ENCODE results near the gene SDF2L1. TPM values are rescaled to one million over a fixed set of nuclear protein-coding genes. Genes with fewer than 3 reads are reported as not detected.

SDF2L1 gene
- total and polyA plus RNA-seq, 2 of the 13 experiments (the other 11 are each of a cell fraction or from before 2014, with no cell fraction given) = 18.0 to 57.4 TPM

- TF ChIP-seq ZBTB26 (CRISPR knock-in tag; IDR thresholded peaks at IDR 0.05; ENCODE audit: borderline replicate concordance) (0 out of 2 replicates have a peak, but pooled peaks have one; percentile 38), SMC3 (IDR thresholded peaks at IDR 0.05; ENCODE audit: low read length) (no peak), FOXC1 (CRISPR knock-in tag; IDR thresholded peaks at IDR 0.05; ENCODE audit: borderline replicate concordance) (peak; percentile 89), KLF6 (CRISPR knock-in tag; IDR thresholded peaks at IDR 0.05) (peak; percentile 49; the same call in 1 of the 2 replicates), ERF (CRISPR knock-in tag; IDR thresholded peaks at IDR 0.05) (peak; percentile 46; the same call in 1 of the 2 replicates), PAWR (CRISPR knock-in tag; IDR thresholded peaks at IDR 0.05; ENCODE audit: borderline replicate concordance) (no peak), CERS6 (CRISPR knock-in tag; IDR thresholded peaks at IDR 0.05) (no peak; the same call in 1 of the 2 replicates), MEF2D (CRISPR knock-in tag; IDR thresholded peaks at IDR 0.05) (peak; percentile 52), ZNF557 (CRISPR knock-in tag; IDR thresholded peaks at IDR 0.05) (peak; percentile 97), REL (CRISPR knock-in tag; conservative IDR thresholded peaks at IDR 0.05) (peak; percentile 94), U2AF2 (IDR thresholded peaks at IDR 0.05; ENCODE audit: low read depth, low read length) (0 out of 2 replicates have a peak, but pooled peaks have one; percentile 29), ZNF326 (CRISPR knock-in tag; IDR thresholded peaks at IDR 0.05; ENCODE audit: borderline replicate concordance) (no peak), ZNF225 (CRISPR knock-in tag; IDR thresholded peaks at IDR 0.05) (peak; percentile 72; the same call in 1 of the 2 replicates), ZNF577 (CRISPR knock-in tag; IDR thresholded peaks at IDR 0.05; ENCODE audit: borderline replicate concordance, low read depth) (peak; percentile 88; the same call in 1 of the 2 replicates), ZNF382 (CRISPR knock-in tag; IDR thresholded peaks at IDR 0.05; ENCODE audit: borderline replicate concordance) (no peak), ATF7-NPFF (CRISPR knock-in tag; IDR thresholded peaks at IDR 0.05; ENCODE audit: low read depth) (peak; percentile 65), SRSF1 (optimal IDR thresholded peaks at IDR 0.05; ENCODE audit: low read depth, low read length) (peak; percentile 57), ZBTB7A (CRISPR knock-in tag; IDR thresholded peaks at IDR 0.05) (0 out of 2 replicates have a peak, but pooled peaks have one; percentile 76), ZFP1 (CRISPR knock-in tag; IDR thresholded peaks at IDR 0.05) (no peak)
- TF ChIP-seq, protein P1, sequence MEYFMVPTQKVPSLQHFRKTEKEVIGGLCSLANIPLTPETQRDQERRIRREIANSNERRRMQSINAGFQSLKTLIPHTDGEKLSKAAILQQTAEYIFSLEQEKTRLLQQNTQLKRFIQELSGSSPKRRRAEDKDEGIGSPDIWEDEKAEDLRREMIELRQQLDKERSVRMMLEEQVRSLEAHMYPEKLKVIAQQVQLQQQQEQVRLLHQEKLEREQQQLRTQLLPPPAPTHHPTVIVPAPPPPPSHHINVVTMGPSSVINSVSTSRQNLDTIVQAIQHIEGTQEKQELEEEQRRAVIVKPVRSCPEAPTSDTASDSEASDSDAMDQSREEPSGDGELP (IDR thresholded peaks at IDR 0.05; ENCODE audit: borderline replicate concordance, low read depth) = peak; percentile 57; the same call in 1 of the 2 replicates
- TF ChIP-seq, protein P2, sequence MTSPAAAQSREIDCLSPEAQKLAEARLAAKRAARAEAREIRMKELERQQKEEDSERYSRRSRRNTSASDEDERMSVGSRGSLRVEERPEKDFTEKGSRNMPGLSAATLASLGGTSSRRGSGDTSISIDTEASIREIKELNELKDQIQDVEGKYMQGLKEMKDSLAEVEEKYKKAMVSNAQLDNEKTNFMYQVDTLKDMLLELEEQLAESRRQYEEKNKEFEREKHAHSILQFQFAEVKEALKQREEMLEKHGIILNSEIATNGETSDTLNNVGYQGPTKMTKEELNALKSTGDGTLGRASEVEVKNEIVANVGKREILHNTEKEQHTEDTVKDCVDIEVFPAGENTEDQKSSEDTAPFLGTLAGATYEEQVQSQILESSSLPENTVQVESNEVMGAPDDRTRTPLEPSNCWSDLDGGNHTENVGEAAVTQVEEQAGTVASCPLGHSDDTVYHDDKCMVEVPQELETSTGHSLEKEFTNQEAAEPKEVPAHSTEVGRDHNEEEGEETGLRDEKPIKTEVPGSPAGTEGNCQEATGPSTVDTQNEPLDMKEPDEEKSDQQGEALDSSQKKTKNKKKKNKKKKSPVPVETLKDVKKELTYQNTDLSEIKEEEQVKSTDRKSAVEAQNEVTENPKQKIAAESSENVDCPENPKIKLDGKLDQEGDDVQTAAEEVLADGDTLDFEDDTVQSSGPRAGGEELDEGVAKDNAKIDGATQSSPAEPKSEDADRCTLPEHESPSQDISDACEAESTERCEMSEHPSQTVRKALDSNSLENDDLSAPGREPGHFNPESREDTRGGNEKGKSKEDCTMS (CRISPR knock-in tag; conservative IDR thresholded peaks at IDR 0.05) = no peak; the same call in 1 of the 2 replicates
Measured at GRCh38 chr22:21629255-21630149, 12.6 kb upstream of the SDF2L1 start, which contains the start of gene YDJC (continued).
